SKM-1 treated with dmso at 0.1 percent for 144 hours (cell line): ENCODE results near the gene MATR3.
A peak's percentile ranks its signal among the peaks of the same experiment; 100 is the strongest.
"Not testable (repeated sequence)": the region's sequence is repeated elsewhere in the genome, so short reads cannot be mapped to it uniquely, and the experiment has no call there.

Source experiments
- DNase-seq: peaks from one replicate; lab custom pipeline; 2025; ENCODE audit not compliant: unreplicated experiment; lab: John Stamatoyannopoulos, UW

The MATR3 gene, protein sequence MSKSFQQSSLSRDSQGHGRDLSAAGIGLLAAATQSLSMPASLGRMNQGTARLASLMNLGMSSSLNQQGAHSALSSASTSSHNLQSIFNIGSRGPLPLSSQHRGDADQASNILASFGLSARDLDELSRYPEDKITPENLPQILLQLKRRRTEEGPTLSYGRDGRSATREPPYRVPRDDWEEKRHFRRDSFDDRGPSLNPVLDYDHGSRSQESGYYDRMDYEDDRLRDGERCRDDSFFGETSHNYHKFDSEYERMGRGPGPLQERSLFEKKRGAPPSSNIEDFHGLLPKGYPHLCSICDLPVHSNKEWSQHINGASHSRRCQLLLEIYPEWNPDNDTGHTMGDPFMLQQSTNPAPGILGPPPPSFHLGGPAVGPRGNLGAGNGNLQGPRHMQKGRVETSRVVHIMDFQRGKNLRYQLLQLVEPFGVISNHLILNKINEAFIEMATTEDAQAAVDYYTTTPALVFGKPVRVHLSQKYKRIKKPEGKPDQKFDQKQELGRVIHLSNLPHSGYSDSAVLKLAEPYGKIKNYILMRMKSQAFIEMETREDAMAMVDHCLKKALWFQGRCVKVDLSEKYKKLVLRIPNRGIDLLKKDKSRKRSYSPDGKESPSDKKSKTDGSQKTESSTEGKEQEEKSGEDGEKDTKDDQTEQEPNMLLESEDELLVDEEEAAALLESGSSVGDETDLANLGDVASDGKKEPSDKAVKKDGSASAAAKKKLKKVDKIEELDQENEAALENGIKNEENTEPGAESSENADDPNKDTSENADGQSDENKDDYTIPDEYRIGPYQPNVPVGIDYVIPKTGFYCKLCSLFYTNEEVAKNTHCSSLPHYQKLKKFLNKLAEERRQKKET

GRCh38 chr5:139293507-139294373 is at the start of gene MATR3:
MATR3 (plus strand) TSS chr5:139293740; CDS start chr5:139307416, 13,676 bp downstream.
- peak; percentile 92 for DNase-seq

DNA sequence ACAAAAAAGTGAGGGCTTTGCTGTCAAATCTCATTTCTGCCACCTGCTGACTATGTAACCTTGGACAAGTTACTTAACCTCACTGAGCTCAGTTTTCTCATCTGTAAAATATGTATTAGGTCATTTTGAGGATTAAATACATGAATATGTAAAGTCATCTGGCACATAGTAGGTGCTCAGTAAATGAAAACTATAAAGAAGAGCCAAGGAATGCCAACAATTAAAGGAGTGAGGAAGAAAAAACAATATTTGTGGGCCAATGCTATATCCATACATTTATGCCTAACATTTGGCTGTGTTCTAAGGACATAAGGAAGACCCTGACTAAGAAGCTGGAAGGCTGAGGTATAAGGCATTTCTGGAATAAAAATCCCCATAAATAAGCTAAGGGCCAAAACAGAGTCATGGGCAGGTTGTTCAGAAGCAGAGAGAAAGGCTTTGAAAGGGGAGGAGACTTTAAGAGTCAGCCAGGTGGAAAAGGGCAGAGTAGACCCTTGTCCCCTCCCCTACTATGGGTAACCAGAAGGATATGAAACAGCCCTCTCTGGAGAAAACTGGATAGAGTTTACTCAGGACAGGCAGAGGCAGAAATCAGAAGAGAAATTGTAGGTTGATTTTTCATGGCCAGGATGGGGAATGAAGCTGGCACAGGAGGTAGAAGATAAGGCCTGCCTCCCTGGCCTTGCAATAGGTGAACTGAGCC is 47.8 kb upstream of the MATR3 start:
- no peak for DNase-seq

DNA sequence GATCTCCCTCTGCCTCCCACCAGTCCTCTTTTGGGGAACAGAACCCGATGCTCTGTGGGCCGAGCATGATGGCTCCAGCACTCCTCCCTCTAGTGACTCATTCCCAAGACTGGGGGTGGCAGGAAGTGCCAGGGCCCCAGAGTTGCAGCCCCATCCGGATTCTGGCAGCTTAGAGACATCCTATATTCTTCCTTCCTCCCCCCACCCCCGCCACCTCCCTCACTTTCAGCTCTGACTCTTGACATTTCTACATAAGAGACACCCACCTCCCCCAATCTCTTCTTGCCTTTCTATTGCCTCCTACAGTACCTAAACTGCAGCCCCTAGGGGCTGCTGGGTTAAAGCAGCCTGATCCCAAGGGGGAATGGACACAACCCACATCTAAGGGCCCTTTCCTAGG is 47.1 kb upstream of the MATR3 start:
- DNase-seq: peak; percentile 83

GRCh38 chr5:139248826-139249453 is 44.6 kb upstream of the MATR3 start:
- no peak for DNase-seq

GRCh38 chr5:139251281-139251687 is 42.3 kb upstream of the MATR3 start:
- DNase-seq: peak; percentile 18

- DNase-seq: no peak
Measured at GRCh38 chr5:139251695-139252288, 41.7 kb upstream of the MATR3 start.

GRCh38 chr5:139253115-139253514 is 40.4 kb upstream of the MATR3 start:
- no peak for DNase-seq

DNA sequence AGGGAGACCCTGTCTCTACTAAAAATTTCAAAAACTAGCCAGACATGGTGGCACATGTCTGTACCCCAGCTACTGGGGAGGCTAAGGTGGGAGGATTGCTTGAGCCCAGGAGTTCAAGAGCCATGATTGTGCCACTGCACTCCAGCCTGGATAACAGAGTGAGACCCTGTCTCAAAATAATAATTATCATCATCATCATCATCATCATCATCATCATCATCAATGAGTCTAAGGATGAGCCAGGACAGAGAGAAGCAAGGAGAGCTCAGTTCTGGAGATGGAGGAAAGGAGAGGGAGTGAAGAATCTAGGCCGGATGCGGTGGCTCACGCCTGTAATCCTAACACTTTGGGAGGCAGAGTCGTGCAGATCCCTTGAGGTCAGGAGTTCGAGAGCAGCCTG is 36.7 kb upstream of the MATR3 start:
- DNase-seq: no peak

GRCh38 chr5:139262059-139262741 is 31.3 kb upstream of the MATR3 start:
- DNase-seq: no peak

GRCh38 chr5:139262742-139263445 is 30.6 kb upstream of the MATR3 start:
- peak; percentile 78 for DNase-seq

DNA sequence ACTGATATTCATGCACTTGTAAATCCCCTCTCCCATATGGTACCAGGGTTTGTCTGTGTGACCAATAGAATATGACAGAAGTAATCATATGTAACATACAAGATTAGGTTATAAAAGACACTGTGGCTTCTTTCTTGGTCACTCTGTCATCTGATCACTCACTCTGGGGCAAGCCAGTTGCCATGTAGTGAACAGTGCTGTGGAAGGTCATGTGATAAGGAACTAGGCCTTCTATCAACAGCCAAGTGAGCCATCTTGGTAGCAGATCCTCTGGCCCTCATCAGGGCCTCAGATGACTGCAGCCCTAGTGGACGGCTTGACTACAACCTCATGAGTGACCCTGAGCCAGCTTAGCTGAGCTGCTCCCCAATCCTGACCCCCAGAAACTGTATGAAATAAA is 30.0 kb upstream of the MATR3 start:
- DNase-seq: no peak

GRCh38 chr5:139263946-139264345 is 29.6 kb upstream of the MATR3 start:
- DNase-seq: no peak

DNA sequence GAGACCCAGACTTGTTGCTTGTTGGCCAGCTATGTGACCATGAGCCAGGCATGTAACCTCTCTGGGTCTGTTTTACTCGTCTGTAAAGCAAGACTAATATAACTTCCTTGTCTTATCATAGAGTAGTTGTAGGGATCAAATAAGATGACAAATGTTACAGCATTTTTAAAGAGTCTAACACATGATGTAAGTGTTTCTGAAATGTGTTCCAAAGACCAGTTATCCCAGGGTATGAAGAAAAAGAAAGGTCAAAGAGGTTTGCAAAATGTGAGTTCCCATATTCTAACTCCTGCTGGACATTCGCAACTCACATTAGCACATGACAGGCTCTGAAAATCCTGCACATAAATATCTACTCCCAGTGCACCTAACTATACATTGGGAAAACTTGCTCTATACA is 28.5 kb upstream of the MATR3 start:
- DNase-seq: no peak

DNA sequence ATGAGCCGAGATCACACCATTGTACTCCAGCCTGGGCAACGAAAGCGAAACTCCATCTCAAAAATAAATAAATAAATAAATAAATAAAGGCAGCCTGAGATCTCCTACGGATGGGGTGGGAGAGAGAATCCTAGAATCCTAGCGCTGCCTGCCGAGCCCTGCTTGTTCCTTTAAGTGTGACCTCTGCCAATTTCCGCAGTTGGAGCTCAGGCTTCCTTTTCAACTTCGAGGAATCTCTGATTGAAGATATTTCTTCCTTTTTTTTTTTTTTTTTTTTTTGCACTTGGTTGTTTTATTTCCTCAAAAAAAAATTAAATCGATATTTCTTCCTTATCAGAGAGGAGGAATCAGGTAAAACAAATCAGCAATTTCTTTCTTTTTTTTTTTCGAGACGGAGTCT is 27.3 kb upstream of the MATR3 start:
- DNase-seq: no peak

DNA sequence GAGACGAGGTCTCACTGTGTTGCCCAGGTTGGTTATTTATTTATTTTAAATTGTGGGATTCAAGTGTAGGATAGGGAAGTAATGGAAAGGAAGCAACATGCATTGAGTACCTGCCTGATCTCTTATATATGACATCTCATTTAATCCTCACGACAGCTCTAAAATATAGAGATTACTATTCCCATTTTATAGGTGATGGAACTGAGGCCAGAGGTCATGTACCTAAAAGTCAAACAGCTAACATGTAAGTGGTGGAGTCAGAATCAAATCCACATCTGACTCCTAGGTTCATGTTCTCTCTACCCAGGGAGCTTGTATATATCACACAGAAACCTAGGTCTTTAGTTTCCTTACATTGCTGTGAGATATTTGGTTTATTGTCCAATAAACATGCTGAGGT is 26.1 kb upstream of the MATR3 start:
- DNase-seq: no peak

- no peak for DNase-seq
Measured at GRCh38 chr5:139268364-139269202, 25.0 kb upstream of the MATR3 start.

DNA sequence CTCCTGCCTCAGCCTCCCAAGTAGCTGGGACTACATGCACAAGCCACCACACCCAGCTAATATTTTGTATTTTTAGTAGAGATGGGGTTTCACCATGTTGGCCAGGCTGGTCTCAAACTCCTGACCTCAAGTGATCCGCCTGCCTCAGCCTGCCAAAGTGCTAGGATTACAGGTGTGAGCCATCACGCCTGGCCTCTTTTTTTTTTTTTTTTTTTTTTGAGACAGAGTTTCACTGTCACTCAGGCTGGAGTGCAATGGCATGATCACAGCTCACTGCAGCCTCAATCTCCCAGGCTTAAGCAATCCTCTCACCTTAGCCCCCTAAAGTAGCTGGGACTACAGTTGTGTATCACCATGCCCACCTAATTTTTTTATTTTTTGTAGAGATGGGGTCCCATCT is 22.8 kb upstream of the MATR3 start:
- not testable (repeated sequence) for DNase-seq
